DMS79 treated with DMSO at 0.1 percent for 48 hours (cell line): ENCODE measurements around the gene PLEKHG3.

ENCODE experiments used
- DNase-seq: peaks from one replicate; lab custom pipeline; 2025; lab: John Stamatoyannopoulos, UW

Gene PLEKHG3

GRCh38 chr14:64763801-64764621 is 59.8 kb downstream of the PLEKHG3 start:
- DNase-seq = no peak

- DNase-seq = peak; percentile 65
Measured at GRCh38 chr14:64764641-64765520, 60.7 kb downstream of the PLEKHG3 start.

DNA sequence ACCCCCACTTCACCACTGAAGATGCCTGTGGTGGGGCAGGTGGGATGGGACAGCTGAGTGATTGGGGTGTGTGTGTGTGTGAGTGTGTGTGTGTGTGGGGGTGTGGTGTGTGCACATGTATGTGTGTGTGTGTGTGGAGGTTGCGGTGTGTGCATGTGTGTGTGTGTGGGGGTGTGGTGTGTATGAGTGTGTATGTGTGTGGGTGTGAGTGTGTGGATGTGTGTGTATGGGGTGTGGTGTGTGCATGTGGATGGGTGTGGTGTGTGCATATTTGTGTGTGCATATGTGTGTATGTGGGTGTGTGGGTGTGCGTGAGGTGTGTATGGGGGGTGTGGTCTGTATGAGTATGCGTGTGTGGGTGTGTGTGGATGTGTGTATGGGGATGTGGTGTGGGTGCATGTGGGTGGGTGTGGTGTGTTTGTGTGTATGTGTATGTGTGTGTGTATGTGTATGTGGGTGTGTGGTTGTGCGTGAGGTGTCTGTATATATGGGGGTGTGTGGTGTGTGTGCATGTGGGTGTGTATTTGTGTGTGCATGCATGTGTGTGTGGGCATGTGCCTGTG is 61.6 kb downstream of the PLEKHG3 start:
- no peak for DNase-seq

DNA sequence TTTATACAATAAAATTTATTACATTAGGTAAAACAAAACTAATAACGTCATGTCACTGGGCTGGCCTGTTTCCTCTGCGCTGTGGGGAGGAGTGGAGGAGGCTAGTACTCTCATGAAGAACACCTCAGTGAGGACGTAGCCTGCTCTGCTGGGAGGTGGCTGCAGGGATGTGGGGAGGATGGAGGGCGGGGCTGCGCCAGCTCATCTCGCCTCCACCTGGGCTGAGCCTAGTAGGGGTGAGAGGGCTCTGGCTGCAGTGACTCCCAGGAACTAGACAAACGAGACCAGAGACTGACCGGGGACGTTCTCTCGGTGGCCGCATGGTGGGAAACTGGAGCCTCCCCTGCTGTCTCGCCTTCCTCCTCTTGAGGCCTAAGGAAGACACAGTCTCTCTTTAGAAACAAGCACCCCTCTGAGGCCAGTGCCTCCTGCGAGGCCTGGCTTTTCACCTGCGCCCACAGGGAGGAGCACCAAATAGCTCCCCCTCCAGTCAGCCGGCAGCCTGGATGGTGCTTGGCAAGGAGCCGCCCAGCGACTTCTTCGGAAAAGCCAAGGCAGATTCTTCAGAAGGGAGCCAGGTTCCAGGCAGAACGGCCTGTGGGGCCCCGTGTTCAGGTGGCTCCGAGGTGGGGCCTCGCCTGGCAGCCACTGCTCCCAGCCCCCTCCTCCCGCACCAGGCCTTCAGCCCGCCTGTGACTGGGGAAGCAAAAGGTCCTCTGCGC is 62.4 kb downstream of the PLEKHG3 start:
- no peak for DNase-seq

DNA sequence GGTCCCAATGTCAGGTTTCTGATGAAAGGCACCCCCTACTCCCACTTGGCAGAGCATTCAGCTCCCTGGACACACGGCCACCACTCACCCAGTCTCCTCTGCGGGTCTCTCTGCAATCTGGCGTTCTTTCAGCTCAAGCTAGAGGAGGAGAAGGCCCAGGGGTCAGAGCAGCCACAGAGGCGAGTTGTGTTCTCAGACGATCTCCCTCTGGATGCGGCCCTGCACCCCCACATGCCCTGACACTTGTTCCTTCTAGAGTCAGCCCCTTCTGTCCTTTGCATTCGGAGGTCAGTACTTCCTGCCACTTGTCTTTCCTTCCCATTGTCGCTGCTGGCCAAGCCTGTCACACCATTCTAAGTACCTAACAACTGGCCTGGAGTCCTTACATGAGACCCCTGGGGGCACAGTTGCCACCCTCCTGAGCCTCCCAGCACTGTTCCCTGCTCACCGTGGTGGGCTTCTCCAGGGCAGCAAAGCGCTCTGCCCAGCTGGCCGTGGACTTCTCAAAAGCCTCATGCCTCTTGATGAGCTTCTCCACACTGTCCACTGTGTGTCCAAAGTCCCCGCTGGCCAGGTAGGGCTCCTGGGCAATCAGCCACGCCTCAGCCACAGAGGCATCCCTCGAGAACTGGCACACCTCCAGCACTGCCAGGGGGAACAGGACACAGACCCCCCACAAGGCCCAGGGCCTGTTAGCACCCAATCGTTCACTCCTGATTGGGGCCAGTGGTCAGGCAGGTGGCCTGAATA is 63.2 kb downstream of the PLEKHG3 start:
- DNase-seq = no peak

DNA sequence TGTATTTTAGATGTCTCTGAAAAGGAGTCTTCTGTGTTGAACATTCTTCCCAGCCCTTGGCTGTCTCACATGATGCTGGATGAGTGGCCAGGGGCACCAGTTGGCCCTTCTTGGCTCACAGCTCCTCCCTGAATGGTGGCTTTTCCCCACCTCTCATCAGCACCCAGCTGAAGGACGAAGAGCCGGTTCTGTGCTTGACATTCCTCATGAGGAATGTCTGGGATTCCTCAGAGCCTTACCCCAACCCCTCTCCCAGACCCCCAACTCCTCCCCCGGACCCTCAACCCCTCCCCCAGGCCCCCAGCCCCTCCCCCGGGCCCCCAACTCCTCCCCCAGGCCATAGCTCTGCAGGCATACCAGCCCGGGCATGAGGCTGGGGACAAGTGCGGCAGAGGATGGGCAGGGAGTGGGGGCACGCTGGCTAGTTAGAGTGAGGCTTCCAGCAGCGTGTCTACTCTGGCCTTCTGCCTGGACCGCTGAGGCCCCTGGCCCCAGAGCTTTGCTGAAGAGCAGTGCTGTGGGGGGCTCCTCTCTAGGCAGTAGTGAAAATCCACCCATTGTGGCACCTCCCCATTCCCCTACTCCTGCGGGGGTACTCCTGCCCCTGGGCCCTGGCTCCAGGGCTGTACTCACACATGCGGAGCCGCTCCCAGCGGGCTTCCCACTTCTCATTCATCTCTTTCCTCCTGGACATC is 64.3 kb downstream of the PLEKHG3 start:
- DNase-seq = no peak

GRCh38 chr14:64769096-64770020 is 65.1 kb downstream of the PLEKHG3 start:
- no peak for DNase-seq

- DNase-seq = no peak
Measured at GRCh38 chr14:64770751-64771150, 66.5 kb downstream of the PLEKHG3 start.

DNA sequence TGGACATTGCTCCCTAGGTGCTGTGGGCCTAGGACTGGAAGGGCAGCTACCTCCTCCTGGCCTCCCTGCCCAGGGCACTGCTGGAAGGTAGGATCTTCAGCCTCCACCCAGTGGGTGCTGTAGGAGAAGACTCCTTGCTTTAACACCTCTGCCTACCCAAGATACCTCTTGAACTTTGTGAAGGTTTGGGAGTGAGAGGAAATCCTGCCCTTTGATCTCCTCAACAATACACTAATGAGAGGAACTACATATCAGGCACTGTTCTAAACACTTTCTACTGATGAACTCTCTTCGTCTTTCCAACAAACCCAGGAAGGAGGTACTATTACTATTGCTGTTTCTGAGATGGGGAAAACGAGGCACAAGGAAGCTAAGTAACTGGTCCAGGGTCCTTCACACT is 66.9 kb downstream of the PLEKHG3 start:
- DNase-seq = no peak

DNA sequence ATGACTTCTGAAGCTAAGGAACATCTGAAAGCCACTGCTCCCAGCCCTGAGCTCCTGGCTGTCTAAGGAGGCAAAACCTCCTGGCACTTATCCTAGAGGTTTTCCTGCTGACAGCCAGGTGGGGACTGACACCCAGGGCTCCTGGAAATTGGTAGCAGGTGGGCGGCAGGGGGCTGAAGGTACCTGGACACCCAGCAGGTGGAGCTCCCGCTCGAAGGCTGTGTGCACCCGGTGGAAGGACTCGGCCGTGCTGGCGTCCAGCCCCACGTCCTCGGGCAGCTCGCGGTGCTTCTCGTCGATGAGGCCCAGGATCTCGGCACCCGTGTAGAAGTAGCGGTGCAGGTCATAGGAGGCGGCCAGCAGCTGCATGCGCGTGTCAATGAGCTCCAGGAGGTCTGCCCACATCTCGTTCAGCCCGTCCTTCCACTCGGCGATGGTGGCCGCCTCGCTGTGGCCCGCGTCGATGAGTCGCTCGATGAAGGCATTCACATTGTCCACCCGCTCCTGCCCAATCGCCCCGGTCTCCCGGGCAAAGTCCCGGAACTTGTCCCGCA is 68.2 kb downstream of the PLEKHG3 start:
- DNase-seq = no peak

DNA sequence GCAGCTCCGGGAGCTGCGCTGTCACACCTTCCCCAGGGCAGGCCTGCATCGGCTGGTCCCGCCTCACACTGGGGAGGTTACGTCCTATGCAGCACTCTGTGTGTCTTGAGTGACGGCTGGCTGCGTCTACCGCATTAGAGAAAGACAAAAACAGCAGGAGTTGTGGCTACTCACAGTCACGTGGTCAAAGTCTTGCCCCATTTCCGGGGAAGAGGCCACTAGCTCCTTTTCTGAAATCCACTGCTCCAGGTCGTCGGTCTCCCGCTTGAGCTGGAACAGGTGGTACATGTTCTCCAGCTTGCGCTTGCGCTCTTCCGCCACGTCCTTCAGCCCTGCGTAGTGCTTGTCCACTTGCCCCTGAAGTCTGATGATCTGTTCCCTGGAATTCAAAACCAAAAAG is 68.8 kb downstream of the PLEKHG3 start:
- no peak for DNase-seq

DNA sequence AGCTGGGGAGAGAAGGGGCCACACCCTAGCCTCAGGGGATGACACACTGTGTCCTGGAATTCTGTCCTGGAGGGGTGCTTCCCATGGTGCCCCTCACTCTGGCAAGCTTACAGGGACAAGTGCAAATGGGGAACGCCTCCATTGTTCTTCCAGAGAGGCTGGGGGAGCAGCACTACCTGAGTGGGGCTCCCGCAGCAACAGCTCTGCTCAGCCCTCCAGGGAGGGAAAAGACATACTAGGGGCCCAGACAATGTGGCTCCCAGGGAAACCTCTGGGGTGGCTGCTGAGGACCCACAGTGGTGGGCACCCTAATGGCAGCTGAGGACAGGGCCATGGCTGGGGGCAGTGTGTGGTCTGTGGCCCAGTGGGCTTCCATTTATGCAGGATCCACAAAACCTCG is 69.4 kb downstream of the PLEKHG3 start:
- no peak for DNase-seq

GRCh38 chr14:64774272-64774671 is 70.0 kb downstream of the PLEKHG3 start:
- no peak for DNase-seq

DNA sequence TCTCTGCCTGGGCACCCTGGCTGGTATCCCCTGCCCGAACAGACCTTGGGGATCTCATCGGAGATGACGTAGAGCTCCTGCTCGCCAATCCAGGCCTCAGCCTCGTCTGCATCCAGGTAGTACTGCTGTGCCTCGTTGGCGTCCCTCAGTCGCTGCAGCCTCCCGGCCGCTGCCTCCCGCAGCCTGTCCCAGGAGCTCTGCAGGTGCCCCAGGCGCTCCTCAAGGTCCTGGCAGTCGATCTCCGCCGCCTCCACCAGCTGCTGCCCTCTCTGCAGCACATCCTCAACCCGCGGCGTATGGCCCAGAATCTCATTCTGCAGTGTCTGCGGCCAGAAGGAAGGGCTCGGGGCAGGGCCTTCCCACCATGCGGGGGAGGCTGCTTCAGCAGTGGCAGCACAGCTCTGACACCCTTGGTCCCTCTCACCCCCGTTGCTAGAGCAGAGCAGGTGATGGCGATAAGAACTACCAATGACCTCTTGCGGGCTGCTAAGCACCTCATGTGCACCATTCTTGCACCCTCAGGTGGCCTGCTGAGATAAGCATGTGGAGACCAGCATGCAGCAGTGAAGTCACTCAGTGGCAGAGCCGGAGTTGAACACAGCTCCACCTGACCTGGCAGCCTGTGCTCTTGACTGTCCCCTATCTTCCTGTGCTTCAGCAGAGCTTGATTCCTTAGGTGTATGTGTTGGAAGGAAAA is 71.0 kb downstream of the PLEKHG3 start:
- DNase-seq = no peak

DNA sequence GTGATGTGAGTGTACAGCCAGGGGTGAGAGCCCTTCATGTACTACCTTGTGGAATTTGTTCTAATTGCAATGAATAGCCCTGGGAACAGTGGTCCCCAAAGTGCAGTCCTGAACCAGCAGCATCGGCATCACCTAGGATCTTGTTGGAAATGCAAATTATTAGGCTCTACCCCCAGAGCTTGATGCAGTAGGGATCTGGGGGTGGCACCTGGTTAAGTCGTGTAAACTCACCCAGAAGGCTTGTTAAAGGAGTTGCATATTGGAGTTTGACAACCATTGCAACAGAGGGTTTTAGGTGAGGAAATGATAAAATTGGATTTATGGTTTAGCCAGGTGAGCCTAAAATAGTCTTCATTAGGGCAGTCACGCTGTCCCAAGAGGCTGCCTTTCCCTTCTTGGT is 73.2 kb downstream of the PLEKHG3 start:
- DNase-seq = no peak

DNA sequence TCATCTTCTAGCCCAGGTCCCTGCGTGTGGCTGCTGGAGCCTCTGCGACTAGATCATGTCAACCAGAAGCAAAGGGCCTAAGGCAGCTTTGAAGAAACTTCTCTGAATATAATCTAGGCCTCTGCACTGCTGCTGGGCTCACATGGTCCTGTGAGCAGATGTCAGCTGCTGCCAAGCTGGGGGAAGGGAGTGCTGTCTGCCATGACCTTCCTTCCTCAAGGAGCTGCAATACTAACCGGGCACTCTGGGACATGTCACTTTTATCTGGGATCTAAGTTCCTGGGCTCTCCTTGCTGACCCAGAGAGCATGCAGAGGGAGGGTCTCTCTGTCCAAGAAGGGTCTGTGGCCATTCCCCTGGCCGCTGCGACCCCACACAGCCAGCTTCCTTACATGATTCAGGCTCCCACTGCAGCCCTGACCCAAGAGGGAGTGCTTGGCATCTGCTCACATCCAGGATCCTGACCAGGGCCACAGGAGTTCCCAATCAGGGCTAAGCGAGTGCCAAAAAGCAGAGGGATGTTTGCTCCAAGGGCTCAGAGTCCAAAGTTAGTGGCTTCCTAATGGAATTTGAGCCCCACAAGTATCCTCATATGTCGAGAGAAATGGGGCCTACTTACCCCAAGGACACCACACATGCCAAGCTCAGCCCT is 74.0 kb downstream of the PLEKHG3 start:
- DNase-seq = no peak

- no peak for DNase-seq
Measured at GRCh38 chr14:64779472-64779871, 75.2 kb downstream of the PLEKHG3 start.

DNA sequence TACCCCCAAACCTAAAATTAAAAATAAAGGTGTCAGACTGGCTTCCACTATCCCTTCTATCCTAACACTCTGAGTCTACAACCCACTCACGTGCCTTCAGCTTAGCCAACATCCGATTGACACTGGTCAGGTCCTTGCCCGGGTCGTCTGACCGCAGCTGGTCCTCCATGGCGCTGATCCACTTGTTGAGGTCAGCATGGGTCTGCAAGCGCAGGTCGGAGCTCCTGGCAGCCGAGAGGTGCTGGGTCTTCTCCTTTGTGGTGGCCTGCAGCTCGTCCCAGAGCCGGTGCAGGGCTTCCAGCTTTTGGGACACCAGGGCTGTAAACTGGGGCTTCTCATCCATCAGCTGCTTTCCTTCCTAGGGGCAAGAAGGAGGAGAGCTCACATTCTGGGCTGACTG is 78.0 kb downstream of the PLEKHG3 start:
- DNase-seq = no peak
